Ureter (tissue), 1 donor: Measurements from ENCODE around the gene CYFIP1. TPM values are rescaled to one million over a fixed set of nuclear protein-coding genes. Genes with fewer than 3 reads are reported as not detected.

Experiments used
- total RNA-seq: library from RNA; stranded (reverse); gene quantifications from one replicate; pipeline ENCODE4 v1.2.4, GENCODE V29; 2023
- donor health status: DM: yes; HTN: yes; CAD: no.

Gene CYFIP1
- total RNA-seq, 1 donor from 2014 or later: 129 TPM

Other genes starting within 250 kb of the CYFIP1 start
- 7.4 TPM for gene NIPA1, start 193.7 kb downstream of the CYFIP1 start, total RNA-seq
- gene NIPA2, start 141.7 kb downstream of the CYFIP1 start, total RNA-seq: 39.2 TPM
- 28.5 TPM for gene TUBGCP5, start 59.2 kb upstream of the CYFIP1 start, total RNA-seq
- not detected for gene GOLGA6L1, start 156.5 kb upstream of the CYFIP1 start, total RNA-seq